Fibroblast of lung (primary cell): Measurements from ENCODE around the gene CFAP45.

Source experiments
- EZH2 ChIP-seq: IDR thresholded peaks from 2 replicates; pipeline ENCODE4 v1.5.1; 2012; ENCODE audit warnings: low read length, control low read depth, mild to moderate bottlenecking; ENCODE audit errors: missing control alignments
- TF ChIP-seq, protein P1 (sequence below), 2 donors: IDR thresholded peaks in 1 of 2; conservative IDR thresholded peaks in 1 of 2; 1 replicate in 1 of 2; 2 replicates in 1 of 2; pipeline ENCODE4 v1.5.1; 2011 to 2012; ENCODE audit warnings: low read length in 2 of 2, control low read depth in 1 of 2, inconsistent platforms in 1 of 2, low read depth in 1 of 2, mild to moderate bottlenecking in 1 of 2

DNA sequence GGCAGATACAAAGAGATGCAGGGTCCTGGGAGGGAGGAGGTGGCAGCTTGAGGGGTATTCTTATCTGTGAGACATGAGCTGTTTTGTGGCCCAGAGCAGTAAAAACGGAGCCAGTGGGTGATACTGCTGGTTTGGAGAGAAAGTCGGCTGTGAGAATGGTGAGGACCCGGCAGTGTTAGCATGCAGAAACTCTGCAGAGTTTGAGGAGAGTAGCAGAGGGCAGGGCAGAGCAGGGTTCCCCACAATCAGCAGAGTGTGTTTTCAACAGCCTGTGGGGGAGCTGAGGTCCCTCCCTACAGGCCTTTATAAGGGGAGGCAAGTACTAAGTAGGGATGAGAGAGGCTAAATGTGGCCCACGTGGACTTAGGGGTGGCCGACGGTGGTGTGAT lies 72.9 kb downstream of the CFAP45 start:
- TF ChIP-seq, protein P1, sequence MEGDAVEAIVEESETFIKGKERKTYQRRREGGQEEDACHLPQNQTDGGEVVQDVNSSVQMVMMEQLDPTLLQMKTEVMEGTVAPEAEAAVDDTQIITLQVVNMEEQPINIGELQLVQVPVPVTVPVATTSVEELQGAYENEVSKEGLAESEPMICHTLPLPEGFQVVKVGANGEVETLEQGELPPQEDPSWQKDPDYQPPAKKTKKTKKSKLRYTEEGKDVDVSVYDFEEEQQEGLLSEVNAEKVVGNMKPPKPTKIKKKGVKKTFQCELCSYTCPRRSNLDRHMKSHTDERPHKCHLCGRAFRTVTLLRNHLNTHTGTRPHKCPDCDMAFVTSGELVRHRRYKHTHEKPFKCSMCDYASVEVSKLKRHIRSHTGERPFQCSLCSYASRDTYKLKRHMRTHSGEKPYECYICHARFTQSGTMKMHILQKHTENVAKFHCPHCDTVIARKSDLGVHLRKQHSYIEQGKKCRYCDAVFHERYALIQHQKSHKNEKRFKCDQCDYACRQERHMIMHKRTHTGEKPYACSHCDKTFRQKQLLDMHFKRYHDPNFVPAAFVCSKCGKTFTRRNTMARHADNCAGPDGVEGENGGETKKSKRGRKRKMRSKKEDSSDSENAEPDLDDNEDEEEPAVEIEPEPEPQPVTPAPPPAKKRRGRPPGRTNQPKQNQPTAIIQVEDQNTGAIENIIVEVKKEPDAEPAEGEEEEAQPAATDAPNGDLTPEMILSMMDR (conservative IDR thresholded peaks at IDR 0.05 in 1 of 2, IDR thresholded peaks at IDR 0.05 in 1 of 2; ENCODE audit: low read depth in 1 of 2, low read length in 2 of 2) = no peak
- no peak for TF ChIP-seq EZH2
